ENCODE data around the gene FDX2.

FDX2 gene

DNA sequence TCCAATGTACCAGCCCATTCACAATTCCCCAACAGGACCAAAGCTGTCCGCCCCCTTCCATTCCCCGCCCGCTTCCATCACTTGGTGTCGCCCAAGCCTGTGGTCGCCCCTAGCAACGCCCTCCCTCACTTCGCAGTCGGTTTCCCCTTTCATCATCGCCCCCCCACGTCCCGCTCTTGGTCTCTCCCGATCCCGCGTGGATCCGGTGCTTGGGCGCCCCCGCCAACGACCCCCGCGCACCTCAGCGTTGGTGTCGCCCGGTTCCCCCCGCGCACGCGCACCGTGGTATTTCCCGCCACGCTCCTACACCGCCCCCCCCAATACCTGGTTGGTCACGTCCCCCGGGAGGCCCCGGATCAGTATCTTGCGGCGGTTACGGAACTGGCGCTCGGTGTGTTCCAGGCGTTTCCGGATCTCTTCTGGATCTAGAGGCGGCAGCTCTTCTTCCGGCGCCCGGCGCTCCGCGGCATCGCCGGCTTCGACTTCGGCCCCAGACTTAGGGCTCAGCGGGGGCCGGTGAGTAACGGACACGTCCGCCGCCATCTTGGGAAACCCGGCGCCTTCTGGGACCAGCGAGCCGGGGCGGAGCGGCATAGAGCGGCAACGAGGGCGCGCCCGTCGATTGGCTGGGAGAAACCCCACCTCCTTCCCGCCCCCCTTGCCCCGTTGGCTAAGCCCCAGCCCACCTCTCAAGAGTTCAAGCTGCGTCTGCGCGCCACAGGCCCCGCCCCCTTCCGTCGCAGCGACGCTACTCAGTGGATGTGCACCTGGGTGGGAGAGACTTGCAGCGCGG, 17.3 kb upstream of the FDX2 start, which contains the start of gene RAVER1:
RAVER1 (minus strand) TSS at position 565 of the 793 bp plus-strand sequence; CDS start at position 543, 22 bp downstream.
- peak; percentile 98 for DNase-seq (ENCODE audit: low spot score)

DNA sequence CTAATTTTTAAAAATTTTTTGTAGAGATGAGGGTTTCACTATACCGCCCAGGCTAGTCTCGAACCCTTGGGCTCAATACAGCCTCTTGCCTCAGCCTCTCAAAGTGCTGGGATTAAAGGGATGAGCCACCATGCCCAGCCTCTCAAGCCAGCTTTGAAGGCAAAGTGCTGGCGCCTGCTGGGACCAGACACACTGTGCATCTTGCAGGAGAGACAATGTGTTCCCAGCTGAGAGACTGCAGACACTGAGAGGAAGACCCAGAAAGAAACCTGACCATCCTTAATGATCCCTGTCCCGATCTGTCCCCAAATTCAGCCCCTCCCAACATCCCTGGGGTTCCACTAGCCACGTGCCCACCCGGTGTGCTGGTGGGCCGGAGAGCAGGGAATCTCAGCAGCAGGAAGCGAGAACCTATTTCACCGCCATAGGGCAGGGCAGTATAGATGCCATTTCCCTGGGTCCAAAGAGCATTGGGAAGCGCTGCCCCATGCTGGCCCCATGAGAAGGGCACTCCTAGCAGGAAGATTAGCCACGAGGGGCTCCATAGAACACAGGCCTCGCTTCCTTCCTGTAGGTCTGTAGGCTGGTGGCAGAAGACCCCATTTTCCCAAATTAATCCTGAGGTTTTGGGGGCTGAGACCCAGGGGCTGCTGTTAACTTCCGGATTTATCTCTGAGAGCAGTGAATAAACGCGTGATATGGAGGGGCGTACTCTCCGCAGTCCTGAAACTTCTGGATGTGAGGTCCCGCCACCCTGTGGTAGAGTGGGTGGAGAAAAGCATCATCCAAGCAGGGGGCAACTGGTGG, 16.5 kb upstream of the FDX2 start:
- no peak for DNase-seq (ENCODE audit: low spot score)

DNA sequence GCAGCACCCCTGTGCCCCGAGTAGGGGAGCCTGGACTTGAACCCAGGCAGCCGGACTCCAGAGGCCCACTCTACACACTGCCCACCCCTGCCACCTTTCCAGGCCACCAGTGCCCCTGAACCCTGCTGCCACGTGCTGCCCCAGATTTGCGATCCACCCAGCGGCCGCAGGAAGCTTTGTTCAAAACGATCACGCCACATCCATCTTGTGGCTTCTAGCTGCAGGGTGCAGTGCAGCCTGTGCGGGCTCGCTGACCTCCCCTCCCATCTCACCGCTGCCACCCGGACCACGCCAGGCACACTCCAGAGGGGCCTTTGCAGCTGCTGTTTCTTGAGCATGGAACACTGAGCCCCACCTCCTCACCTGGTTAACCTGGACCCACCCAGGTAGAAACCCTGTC, 13.7 kb upstream of the FDX2 start:
- no peak for DNase-seq (ENCODE audit: low spot score)

DNA sequence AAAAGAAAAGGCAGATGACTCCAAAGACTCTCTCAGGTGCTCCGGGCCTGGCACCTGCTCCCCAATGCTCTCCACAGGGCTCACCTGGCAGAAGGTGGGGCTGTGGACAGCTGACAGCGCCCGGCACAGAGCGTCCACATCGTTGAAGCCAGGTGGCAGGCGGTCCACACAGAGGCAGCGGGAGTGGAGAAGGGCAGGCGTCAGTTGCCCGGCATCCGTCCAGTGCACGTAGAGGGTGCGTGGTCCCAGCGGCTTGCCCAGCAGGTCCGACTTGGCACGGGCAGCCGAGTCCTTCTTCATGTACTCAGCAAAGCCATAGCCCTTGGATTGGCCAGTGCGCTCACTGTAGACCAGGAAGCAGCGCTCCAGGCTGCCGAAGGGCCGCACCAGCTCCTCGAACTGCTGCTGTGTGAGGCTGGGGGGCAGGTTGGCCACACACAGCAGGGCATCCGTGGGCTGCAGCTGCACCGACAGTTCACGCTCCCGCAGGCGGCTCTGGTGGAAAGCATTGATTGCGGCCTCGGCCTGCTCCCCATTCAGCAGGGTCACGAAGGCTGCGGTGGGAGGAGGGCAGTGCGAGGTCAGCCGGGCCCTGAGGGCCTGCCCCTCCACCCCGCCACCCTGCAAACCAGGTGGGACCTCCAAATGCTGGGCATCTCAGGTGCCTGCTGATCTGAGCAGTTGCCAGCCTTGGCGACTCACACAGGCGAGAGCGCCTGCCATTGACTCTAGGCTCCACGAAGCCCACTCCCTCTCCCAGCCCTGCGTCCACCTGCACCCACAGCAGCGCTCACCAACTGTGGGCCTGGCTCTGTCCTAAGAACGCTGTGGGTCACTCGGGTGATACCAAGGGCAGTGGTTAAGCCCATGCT, 13.0 kb upstream of the FDX2 start:
- DNase-seq (ENCODE audit: low spot score) = no peak

DNA sequence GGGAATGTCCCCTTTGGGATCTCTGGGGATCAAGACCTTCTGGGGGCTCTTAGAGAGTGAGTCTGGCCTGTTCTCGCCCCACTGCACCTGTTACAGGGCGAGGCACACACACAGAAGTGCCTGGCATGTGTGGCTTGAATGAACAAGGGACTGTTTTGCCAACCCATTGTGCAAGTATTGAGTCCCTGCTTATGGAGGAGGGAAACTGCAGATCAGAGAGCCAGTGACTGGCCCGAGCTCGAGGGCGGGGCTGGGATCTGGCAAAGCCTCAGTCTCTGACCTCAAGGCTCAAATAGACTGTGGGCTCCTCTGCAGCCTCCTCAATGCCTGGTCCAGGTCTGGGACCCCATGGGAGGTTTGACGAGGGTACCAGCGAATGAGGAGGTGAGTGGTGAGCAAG, 12.0 kb upstream of the FDX2 start:
- DNase-seq (ENCODE audit: low spot score) = no peak

DNA sequence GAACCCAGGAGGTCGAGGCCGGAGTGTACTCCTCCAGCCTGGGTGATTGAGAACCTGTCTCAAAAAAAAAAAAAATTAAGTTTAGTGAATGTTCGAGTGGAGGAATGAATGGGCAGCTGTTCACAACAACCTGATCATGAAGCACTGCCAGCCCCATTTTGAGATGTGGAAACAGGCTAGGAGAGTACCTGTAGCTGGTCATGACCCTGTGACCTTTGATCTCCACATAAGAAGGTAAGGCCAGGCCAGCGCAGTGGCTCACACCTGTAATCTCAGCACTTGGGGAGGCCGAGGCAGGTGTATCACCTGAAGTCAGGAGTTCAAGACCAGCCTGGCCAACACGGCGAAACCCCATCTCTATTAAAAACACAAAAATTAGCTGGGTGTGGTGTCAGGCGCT, 9.9 kb upstream of the FDX2 start:
- DNase-seq (ENCODE audit: low spot score) = no peak

DNA sequence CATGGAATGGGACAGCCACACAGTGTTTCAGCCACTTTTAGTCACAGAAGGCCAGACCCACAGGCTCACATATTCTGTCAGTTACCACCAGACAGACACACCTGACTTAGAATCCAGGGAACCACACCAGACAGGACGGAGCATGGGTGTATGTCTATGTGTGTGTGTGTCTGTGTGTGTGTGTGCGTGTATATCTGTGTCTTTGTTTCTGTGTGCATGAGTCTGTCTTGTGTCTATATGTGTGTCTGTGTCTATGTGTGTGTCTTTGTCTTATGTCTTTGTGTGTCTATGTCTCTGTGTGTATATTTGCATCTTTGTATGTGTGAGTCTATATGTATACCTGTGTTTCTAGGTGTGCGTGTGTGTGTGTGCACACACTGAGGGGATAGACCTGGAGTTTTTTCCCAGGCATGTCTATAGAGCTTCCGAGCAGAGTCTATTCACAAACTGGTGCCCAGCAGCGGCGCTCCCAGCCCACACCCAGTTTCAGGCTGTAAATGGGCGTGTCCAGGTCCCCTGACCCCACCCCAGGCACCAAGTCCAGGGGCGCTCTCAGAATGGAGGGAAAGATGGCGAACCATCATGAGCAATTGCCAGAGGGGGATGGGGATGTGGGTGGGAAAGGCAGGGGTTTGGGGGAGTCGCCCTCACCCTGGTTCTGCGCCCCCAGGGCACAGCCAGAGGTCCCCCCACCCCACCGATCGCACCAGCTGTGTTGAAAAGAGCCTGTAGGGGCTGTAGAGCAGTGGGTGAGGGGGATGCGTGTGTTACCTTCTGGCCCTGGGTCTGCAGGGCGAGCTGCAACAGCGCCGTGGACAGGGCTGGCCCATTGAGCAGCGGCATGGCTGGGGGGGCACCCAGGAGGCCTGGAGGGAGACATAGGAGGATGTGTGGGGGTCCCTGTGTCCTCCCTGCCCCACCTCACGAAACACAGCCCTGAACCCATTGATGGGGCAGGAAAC, 6.3 kb upstream of the FDX2 start:
- DNase-seq (ENCODE audit: low spot score) = no peak

DNA sequence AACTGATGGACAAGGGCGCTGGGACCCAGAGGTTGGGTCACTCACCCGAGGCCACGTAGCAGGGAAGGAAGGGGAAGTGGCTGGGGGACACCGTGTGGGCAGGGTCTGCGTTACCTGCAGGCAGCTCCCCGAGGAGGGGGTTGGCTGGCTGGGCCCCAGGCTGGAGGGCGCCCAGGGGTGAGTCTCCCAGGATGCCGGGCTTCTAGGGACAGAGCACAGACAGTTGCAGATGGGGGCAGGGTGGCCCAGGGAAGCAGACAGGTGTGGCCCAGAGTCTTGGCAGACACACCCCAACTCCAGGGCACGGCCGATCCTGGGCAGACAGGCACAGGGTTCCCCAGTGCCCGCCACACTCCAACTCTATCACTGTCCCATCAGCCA, 5.6 kb upstream of the FDX2 start:
- no peak for DNase-seq (ENCODE audit: low spot score)

DNA sequence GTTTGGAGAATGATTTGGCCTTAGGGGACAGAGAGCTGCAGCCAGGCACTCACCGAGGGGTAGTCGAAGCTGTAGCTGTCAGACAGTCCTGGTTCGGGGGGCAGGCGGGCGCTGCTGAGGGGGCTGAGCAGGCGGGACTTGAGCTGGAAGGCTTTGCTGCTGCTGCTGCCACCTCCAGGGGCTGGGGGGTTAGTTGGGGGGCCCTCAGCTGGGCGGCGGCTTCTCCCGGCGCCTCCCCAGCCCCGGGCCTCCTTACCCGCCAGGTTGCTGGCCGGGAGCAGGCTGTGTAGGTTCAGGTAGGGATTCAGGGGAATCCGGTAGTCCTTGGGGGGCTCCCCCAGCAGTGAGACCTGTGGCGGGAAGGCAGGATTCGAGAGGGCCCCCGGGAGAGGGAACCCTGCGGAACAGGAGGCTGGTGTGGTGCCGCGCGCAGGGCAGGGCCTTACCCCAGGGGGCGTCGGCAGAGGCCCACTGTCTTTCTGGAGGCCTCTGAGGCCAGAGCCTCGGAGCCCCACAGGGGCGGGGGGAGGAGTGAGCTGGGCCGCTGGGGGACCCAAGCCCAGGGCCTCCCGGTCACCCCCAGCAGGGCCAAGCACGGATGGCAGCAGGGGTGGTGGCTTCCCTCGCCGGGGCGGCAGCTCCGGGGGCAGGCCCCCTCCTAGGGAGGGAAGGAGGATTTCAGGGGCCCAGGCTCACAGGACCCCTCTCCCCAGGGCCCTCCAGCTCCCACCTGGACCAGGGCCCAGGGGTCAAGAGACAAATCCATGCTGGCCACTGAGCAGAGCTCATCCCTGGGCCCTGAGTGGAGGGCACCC, 5.0 kb upstream of the FDX2 start:
- no peak for DNase-seq (ENCODE audit: low spot score)

DNA sequence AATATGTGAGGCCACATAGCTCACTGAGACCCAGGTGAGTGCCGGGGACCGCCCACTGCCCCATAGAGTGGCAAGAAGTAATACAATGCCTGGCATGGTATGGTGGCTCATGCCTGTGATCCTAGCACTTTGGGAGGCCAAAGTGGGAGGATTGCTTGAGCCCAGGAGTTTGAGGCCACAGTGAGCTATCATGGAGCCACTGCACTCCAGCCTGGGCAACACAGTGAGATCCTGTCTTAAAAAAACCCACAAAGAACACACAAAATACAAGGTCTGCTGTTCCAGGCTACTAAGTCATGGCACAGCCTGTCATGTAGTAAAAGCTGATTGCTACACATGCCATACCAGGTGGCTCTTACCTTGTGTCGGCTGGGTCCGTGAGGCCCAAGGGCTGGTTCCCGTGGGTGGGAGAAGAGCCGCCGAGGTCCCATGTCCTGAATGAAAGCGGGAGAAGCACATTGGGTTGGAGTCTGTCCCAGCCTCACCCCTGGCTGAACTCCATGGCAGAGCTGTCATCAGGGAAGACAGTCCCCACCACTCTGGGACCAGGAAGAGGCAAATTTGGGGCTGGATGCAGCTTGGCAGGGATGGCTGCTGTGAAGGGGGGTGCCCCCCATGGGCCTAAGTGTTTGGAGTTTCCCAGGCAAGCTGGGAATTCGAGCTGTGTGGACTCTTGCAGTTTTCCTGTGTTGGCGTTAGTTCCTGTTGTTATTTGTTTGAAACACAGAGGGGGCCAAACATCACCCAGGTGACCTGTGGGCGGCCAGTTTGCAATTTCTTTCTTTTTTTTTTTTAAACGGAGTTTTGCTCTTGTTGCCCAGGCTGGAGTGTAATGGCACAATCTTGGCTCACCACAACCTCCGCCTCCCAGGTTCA, 3.2 kb upstream of the FDX2 start:
- DNase-seq (ENCODE audit: low spot score) = no peak

DNA sequence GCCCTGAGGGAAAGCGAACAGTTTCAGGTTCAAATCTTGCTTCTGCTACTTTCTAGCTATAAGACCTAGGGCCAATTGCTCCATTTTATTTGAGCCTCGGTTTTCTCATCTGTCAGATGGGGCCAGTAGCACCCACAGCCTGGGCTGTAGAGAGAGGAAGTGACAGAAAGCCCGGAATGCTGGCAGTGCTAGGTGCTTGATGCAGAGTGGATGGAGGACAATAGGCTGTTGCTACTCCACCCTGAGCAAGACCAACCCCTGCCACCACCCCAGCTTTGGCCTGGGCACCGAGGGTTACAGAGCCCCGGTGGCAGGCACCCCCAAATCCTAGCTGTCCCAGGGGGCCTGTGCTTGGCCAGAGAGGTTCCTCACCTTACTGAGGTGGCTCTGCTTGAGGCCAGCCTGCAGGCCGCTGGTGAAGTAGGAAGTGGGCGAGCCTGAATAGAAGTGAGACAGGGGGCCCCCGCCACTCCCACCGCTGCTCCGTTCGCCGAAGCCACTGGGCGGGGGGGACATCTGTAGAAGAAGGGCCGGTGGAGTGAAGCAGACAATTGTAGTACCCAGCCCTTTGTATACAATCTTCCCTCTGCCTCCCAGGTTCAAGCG, 2.1 kb upstream of the FDX2 start:
- no peak for DNase-seq (ENCODE audit: low spot score)

DNA sequence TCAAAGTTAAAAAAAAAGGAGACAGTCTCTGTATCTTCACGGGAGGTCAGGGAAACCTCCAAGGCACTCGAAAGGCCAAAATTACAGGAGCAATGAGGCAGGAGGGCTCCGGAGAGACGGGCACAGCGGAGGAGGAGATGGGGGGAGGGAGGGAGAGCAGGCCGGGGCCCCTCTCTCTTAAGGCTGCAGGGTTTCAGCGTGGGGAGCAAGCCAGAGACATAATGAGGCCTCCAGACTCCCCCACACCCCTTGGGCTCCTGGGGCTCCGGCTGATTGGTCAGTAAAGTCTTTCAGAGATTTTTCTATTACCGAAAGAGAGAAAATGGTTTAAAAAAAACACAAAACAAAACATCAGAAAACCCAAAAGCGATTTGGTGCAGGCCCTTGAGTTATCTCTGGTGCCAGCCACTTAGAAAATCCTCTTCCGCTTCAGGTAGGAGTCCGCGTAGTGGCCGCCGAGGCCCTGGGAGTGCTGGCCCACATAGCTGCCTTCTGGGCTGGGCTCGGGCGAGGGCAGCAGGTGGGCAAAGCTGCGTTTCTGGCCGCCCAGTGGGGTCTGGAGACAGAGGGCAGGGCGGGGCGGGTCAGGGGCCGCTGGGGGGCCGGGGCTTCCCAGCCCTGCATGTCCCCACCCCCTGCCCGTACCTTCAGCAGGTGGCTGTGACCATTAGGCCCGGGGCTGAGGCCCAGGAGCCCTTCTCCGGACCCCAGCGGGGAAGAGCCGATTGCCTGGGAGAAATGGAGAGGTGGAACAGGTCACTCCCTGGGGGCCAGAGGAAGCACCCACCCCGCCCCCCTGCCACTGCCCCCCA, 1.4 kb upstream of the FDX2 start:
- DNase-seq (ENCODE audit: low spot score) = no peak

DNA sequence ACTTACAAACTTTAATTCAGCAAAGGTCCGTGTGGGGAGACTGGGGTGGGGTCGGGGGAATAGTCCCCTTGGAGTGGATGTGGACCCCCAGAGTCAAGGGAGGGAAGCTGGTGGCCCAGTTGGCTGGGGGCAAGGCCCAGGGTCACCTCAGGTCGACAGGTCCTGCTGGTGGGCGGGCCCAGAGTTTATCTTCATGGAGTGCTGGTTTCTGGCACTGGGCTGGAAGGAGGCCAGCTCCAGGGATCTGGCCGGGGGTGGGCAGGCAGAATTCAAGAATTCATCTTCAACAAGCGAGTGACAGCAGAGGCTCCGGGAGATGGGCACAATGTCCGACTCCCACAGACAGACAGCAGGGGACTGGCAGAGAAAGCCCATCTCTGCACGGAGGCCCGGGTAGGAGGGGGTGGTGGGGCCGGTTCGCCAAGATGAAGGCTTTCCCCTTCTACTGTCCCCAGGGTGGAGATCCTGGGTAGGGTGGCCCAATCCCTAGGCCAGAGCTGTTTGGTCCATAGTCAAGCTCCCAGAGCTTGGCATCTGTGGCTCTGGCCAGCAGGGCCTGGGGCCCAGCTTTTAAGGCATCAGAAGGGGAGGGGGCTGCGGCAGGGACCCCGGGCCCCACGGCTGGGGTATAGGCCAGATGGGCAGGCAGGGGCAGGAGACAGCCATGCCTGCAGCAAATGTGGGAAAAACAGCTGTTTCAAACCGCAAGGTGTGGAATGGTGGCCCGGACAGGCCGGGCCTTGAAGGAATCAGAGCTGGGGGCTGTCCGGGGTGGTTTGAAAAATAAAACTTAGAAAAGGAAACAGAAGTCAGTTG, 622 bp upstream of the FDX2 start:
- DNase-seq (ENCODE audit: low spot score) = no peak

DNA sequence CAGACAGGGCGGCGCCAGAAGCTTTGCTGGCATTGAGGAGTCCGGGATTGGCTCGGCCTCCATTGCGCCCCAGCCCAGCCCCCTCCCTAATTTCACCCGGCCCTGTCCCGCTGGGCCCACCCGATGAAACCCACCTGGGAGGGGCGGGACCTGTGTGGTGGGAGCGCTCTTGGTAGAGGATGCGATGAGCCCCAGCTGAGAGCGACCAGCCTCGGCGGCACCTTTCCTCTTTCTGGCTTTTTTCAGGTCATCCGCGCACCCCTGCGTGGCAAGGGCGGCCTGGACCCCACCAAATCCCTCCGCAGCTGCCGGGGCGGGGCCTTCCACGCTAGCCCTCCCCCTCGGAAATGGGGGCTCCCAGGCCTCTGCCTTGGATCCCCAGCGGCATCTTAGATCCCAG, 6.4 kb downstream of the FDX2 start, which contains the start of gene ZGLP1:
ZGLP1 (minus strand) TSS at position 393 of the 400 bp plus-strand sequence.
- no peak for DNase-seq (ENCODE audit: low spot score)

DNA sequence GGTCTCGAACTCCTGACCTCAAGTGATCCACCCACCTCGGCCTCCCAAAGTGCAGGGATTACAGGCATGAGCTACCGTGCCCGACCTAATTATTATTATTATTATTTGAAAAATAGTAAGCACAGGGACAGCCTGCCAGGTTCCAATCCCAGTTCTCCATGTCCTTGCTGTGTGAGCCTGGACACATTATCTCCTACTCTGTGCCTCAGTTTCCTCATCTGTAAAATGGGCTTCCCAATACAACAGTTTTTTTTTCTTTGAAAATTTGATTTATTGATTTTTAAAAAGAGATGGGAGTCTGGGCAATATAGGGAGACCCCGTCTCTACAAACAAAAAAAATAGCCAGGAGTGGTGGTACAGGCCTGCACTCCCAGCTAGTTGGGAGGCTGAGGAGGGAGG, 9.5 kb downstream of the FDX2 start:
- no peak for DNase-seq (ENCODE audit: low spot score)

DNA sequence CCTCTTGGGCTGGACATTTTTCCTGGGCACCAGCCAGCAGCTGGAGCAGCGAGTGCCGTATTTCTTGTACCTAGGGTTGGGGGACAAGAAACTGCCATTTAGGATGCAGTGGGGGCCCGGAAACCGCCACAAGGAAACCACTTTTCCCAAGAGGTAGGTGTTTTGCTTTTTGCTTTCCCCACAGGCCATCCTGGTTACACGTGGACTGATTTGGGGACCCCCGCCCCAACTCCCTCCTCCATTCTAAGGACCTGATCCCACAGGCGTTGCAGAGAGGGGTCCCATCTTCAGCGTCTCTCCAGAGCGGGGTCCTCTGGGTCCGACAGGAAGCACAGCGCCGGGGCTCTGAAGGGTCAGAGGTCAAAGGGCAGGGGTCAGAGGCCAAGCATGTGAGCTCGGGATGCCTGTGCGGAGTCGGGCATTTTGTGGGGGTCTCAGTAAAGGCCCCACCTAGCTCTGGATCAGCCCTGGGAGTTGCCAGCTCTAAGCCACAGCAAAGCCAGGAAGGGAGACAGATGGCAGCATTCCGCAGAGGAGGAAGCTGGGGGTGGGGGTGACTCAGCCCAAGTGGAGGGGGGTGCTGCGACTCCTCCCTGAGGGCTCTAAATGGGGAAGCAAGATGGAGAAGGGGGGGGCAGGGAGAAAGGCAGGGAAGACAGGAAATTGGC, 10.5 kb downstream of the FDX2 start:
- no peak for DNase-seq (ENCODE audit: low spot score)

All from HuH-7.5 (cell line).